ENCODE measurements around the gene RPS21.

The RPS21 gene

GRCh38 chr20:62353289-62354030, 33.4 kb upstream of the RPS21 start:
- no peak for DNase-seq

GRCh38 chr20:62354031-62354808, 32.7 kb upstream of the RPS21 start:
- DNase-seq: no peak

- DNase-seq: no peak
Measured at GRCh38 chr20:62354811-62355341, 32.0 kb upstream of the RPS21 start.

- peak in 13 of 58 donors; percentile 30 to 53 (median 41) for DNase-seq
Measured at GRCh38 chr20:62355516-62355877, 31.4 kb upstream of the RPS21 start.

- DNase-seq: peak in 6 of 58 donors; percentile 19 to 54 (median 38)
Measured at GRCh38 chr20:62355878-62356588, 30.9 kb upstream of the RPS21 start.

- no peak for DNase-seq
Measured at GRCh38 chr20:62356589-62357186, 30.2 kb upstream of the RPS21 start.

GRCh38 chr20:62357187-62357667, 29.7 kb upstream of the RPS21 start:
- DNase-seq: peak in 3 of 58 donors; percentile 24 to 51 (median 40)

- no peak for DNase-seq
Measured at GRCh38 chr20:62357681-62358080, 29.2 kb upstream of the RPS21 start.

- DNase-seq: no peak
Measured at GRCh38 chr20:62358171-62359042, 28.5 kb upstream of the RPS21 start.

GRCh38 chr20:62359043-62359490, 27.8 kb upstream of the RPS21 start:
- no peak for DNase-seq

- DNase-seq: peak in 2 of 58 donors; percentile 37 to 48
Measured at GRCh38 chr20:62359491-62360121, 27.3 kb upstream of the RPS21 start.

- peak in 1 of 58 donors; percentile 25 for DNase-seq
Measured at GRCh38 chr20:62360854-62361798, 25.8 kb upstream of the RPS21 start.

- no peak for DNase-seq
Measured at GRCh38 chr20:62361799-62362589, 24.9 kb upstream of the RPS21 start.

- no peak for DNase-seq
Measured at GRCh38 chr20:62362590-62362940, 24.3 kb upstream of the RPS21 start.

GRCh38 chr20:62362991-62363919, 23.6 kb upstream of the RPS21 start:
- DNase-seq: no peak

Measured in anterior cingulate cortex (tissue), 58 donors.